H1 (cell line): ENCODE measurements around the gene MTAP. TPM values are rescaled to one million over a fixed set of nuclear protein-coding genes. Genes with fewer than 3 reads are reported as not detected.

Experiments used
- CTCF ChIA-PET: fragments of 300-600 bp; sonication (Branson Sonifier 250); formaldehyde crosslinking; loops from one replicate; lab custom pipeline; 2021; ENCODE audit not compliant: partially characterized antibody; lab: Charles Lee
- POLR2A ChIA-PET: fragments of 300-600 bp; sonication (Branson Sonifier 250); formaldehyde crosslinking; loops from one replicate; lab custom pipeline; 2021; ENCODE audit warnings: inconsistent platforms; ENCODE audit not compliant: partially characterized antibody; lab: Charles Lee
- DNase-seq, 2 experiments: peaks; one replicate each; pipeline versions ENCODE4 v3.0.0 to v3.0.0-alpha.2; 2010 to 2022; ENCODE audit warnings: low spot score in 2 of 2, low read depth in 1 of 2, mixed read lengths in 1 of 2
- FAIRE-seq: peaks from 2 replicates; lab custom pipeline; 2011; peaks lifted over from hg19 to GRCh38; lab: Jason Lieb, UNC
- H2AFZ ChIP-seq: 2 replicates; pipeline ENCODE4 v1.8.1; 2012; ENCODE audit warnings: low read length, inconsistent platforms
- H2AK5ac ChIP-seq: 2 replicates; pipeline ENCODE4 v1.6.1; 2013; ENCODE audit warnings: low read depth, low read length
- H2BK120ac ChIP-seq: replicated peaks from 2 replicates; pipeline ENCODE3; 2013; ENCODE audit warnings: low read depth, low read length, inconsistent platforms
- H2BK12ac ChIP-seq: 2 replicates; pipeline ENCODE4 v1.6.1; 2013; ENCODE audit warnings: low read depth, low read length
- H2BK15ac ChIP-seq: 2 replicates; pipeline ENCODE4 v1.6.1; 2013; ENCODE audit warnings: low read length
- H2BK20ac ChIP-seq: 2 replicates; pipeline ENCODE4 v1.6.1; 2013; ENCODE audit warnings: low read length
- H2BK5ac ChIP-seq: 2 replicates; pipeline ENCODE4 v1.6.1; 2013; ENCODE audit warnings: low read depth, low read length
- H3K14ac ChIP-seq: 2 replicates; pipeline ENCODE4 v1.6.1; 2013; ENCODE audit warnings: inconsistent platforms; ENCODE audit not compliant: insufficient read length
- H3K18ac ChIP-seq: 2 replicates; pipeline ENCODE4 v1.6.1; 2013; ENCODE audit warnings: low read length; ENCODE audit errors: extremely low read depth
- H3K23ac ChIP-seq: 2 replicates; pipeline ENCODE4 v1.6.1; 2013; ENCODE audit warnings: inconsistent platforms; ENCODE audit not compliant: insufficient read length
- H3K23me2 ChIP-seq: 2 replicates; pipeline ENCODE4 v1.6.1; 2013; ENCODE audit warnings: low read depth, low read length
- H3K27ac ChIP-seq: 2 replicates; pipeline ENCODE4 v1.6.1; 2011; ENCODE audit warnings: low read depth, low read length, inconsistent platforms
- H3K27me3 ChIP-seq, 4 experiments: replicated peaks in 1 of 4; 1 replicate in 1 of 4; 2 replicates in 3 of 4; pipeline versions ENCODE4 v1.6.1 to v1.8.1; 2011 to 2013; ENCODE audit warnings: low read length in 3 of 4, mild to moderate bottlenecking in 3 of 4, inconsistent platforms in 2 of 4, mixed read lengths in 2 of 4, moderate library complexity in 1 of 4; ENCODE audit not compliant: control insufficient read depth in 3 of 4, insufficient read depth in 3 of 4; ENCODE audit errors: extremely low read depth in 1 of 4
- H3K36me3 ChIP-seq, 4 experiments: 2 replicates each; pipeline versions ENCODE4 v1.6.1 to v1.8.1; 2011 to 2013; ENCODE audit warnings: mild to moderate bottlenecking in 4 of 4, low read length in 3 of 4, moderate library complexity in 2 of 4, control low read depth in 1 of 4, inconsistent platforms in 1 of 4; ENCODE audit not compliant: insufficient read depth in 4 of 4, control insufficient read depth in 2 of 4
- H3K4ac ChIP-seq: replicated peaks from 2 replicates; pipeline ENCODE3; 2013; ENCODE audit warnings: low read length, low read depth, mixed read lengths, inconsistent platforms; ENCODE audit not compliant: insufficient read length
- H3K4me1 ChIP-seq, 4 experiments: replicated peaks in 1 of 4; 1 replicate in 1 of 4; 2 replicates in 3 of 4; pipeline versions ENCODE4 v1.6.1 to v1.8.1; 2011 to 2013; ENCODE audit warnings: low read length in 3 of 4, inconsistent platforms in 2 of 4, mixed read lengths in 1 of 4; ENCODE audit not compliant: insufficient read depth in 4 of 4, control insufficient read depth in 3 of 4
- H3K4me2 ChIP-seq, 2 experiments: 2 replicates each; pipeline versions ENCODE4 v1.6.1 to v1.8.1; 2011 to 2013; ENCODE audit warnings: low read depth in 2 of 2, low read length in 2 of 2, control low read depth in 1 of 2, inconsistent platforms in 1 of 2, mild to moderate bottlenecking in 1 of 2; ENCODE audit not compliant: insufficient read depth in 1 of 2
- H3K4me3 ChIP-seq, 4 experiments: fragments of 200-600, 300-600 bp in 1 of 4; sonication (generic), shearing (Covaris generic), sonication (Bioruptor Twin) in 1 of 4; 2 replicates each; pipeline versions ENCODE4 v1.5.1 to v1.8.1; 2011 to 2016; ENCODE audit warnings: low read length in 4 of 4, low read depth in 3 of 4, control low read depth in 2 of 4, inconsistent platforms in 2 of 4, mild to moderate bottlenecking in 2 of 4, mixed read lengths in 1 of 4, moderate library complexity in 1 of 4; ENCODE audit not compliant: insufficient read depth in 2 of 4; ENCODE audit errors: extremely low read depth in 1 of 4
- H3K56ac ChIP-seq: replicated peaks from 2 replicates; pipeline ENCODE3; 2013; ENCODE audit warnings: low read depth, mild to moderate bottlenecking, mixed read lengths, low read length, inconsistent platforms; ENCODE audit not compliant: insufficient read length
- H3K79me1 ChIP-seq: 2 replicates; pipeline ENCODE4 v1.6.1; 2013; ENCODE audit warnings: low read depth, low read length, control low read depth
- H3K79me2 ChIP-seq, 2 experiments: 2 replicates each; pipeline versions ENCODE4 v1.6.1 to v1.8.1; 2012 to 2013; ENCODE audit warnings: low read length in 2 of 2, mild to moderate bottlenecking in 2 of 2, inconsistent platforms in 1 of 2; ENCODE audit not compliant: insufficient read depth in 2 of 2, control insufficient read depth in 1 of 2
- H3K9ac ChIP-seq, 4 experiments: replicated peaks in 1 of 4; 1 replicate in 1 of 4; 2 replicates in 3 of 4; pipeline versions ENCODE4 v1.6.1 to v1.8.1; 2011 to 2013; ENCODE audit warnings: low read depth in 3 of 4, low read length in 3 of 4, control low read depth in 2 of 4, mild to moderate bottlenecking in 2 of 4, moderate library complexity in 2 of 4, inconsistent platforms in 1 of 4; ENCODE audit errors: extremely low read depth in 1 of 4
- H3K9me3 ChIP-seq, 2 experiments: 2 replicates each; pipeline versions ENCODE4 v1.6.1 to v1.8.1; 2012 to 2013; ENCODE audit warnings: mild to moderate bottlenecking in 2 of 2, moderate library complexity in 2 of 2, control low read depth in 1 of 2, inconsistent platforms in 1 of 2, low read depth in 1 of 2, low read length in 1 of 2, mixed read lengths in 1 of 2; ENCODE audit not compliant: insufficient read depth in 2 of 2
- H4K20me1 ChIP-seq, 2 experiments: replicated peaks in 1 of 2; 2 replicates each; pipeline versions ENCODE3 to v1.8.1; 2011 to 2013; ENCODE audit warnings: inconsistent platforms in 2 of 2, low read length in 2 of 2, mild to moderate bottlenecking in 1 of 2; ENCODE audit not compliant: insufficient read depth in 2 of 2, control insufficient read depth in 1 of 2
- H4K5ac ChIP-seq: 2 replicates; pipeline ENCODE4 v1.6.1; 2013; ENCODE audit warnings: low read length, low read depth, mixed read lengths, inconsistent platforms; ENCODE audit not compliant: insufficient read length
- H4K8ac ChIP-seq: 2 replicates; pipeline ENCODE4 v1.8.0; 2013; ENCODE audit warnings: mild to moderate bottlenecking, moderate library complexity, low read length, inconsistent platforms; ENCODE audit not compliant: insufficient read depth; ENCODE audit errors: extremely low read depth
- H4K91ac ChIP-seq: replicated peaks from 2 replicates; pipeline ENCODE3; 2013; ENCODE audit warnings: low read length, mixed read lengths, inconsistent platforms; ENCODE audit not compliant: insufficient read length
- BRCA1 ChIP-seq: IDR thresholded peaks from 2 replicates; pipeline ENCODE4 v1.6.1; 2012; ENCODE audit warnings: low read depth, low read length, improper control_type of control experiment
- EZH2 ChIP-seq: fragments of 200-600 bp; sonication (generic); IDR thresholded peaks from 2 replicates; pipeline ENCODE4 v1.7.1; 2012; ENCODE audit warnings: low read depth, mild to moderate bottlenecking, moderate library complexity, low read length, inconsistent platforms; ENCODE audit not compliant: severe bottlenecking
- HDAC6 ChIP-seq: IDR thresholded peaks from one replicate; pipeline ENCODE4 v1.7.1; 2012; ENCODE audit warnings: low read depth, mild to moderate bottlenecking, inconsistent platforms, low read length, moderate library complexity
- SIN3A ChIP-seq, 2 experiments: IDR thresholded peaks in 1 of 2; conservative IDR thresholded peaks in 1 of 2; 2 replicates each; pipeline ENCODE4 v1.6.1; 2011 to 2012; ENCODE audit warnings: low read length in 2 of 2, improper control_type of control experiment in 1 of 2, low read depth in 1 of 2, mild to moderate bottlenecking in 1 of 2
- SIRT6 ChIP-seq: IDR thresholded peaks from one replicate; pipeline ENCODE4 v1.7.1; 2012; ENCODE audit warnings: low read length, inconsistent platforms
- SP1 ChIP-seq: IDR thresholded peaks from 2 replicates; pipeline ENCODE4 v1.6.1; 2011; ENCODE audit warnings: low read depth, low read length
- SP4 ChIP-seq: IDR thresholded peaks from 2 replicates; pipeline ENCODE4 v1.6.1; 2012; ENCODE audit warnings: low read length, inconsistent platforms
- TAF1 ChIP-seq: IDR thresholded peaks from 2 replicates; pipeline ENCODE4 v1.6.1; 2011; ENCODE audit warnings: mild to moderate bottlenecking, low read depth, low read length
- TCF12 ChIP-seq: IDR thresholded peaks from 2 replicates; pipeline ENCODE4 v1.6.1; 2011; ENCODE audit warnings: low read depth, mild to moderate bottlenecking, low read length
- WGBS, 2 experiments: shearing (Covaris generic) in 1 of 2; methylation state at CpG; one replicate each; pipeline versions ENCODE4 v1.1.6 to v1.1.7; 2013 to 2015; ENCODE audit warnings: low lambda C conversion rate in 2 of 2, mixed read lengths in 2 of 2, inconsistent platforms in 1 of 2, low coverage in 1 of 2, missing lambda C conversion rate in 1 of 2; ENCODE audit not compliant: insufficient replicate concordance in 2 of 2, insufficient coverage in 1 of 2, insufficient read length in 1 of 2; ENCODE audit errors: extremely low coverage in 1 of 2, missing lambda C conversion rate in 1 of 2; 5-methylcytosine and 5-hydroxymethylcytosine counted together
- polyA plus RNA-seq, 7 experiments: library from polyadenylated mRNA; depleted of rRNA in 3 of 7; stranded (reverse) in 5 of 7; unstranded in 2 of 7; fragments of >200 nt in 5 of 7; fragments of 200-250 nt in 2 of 7; gene quantifications; 1 replicate in 5 of 7; 2 replicates in 1 of 7; 4 replicates in 1 of 7; pipeline versions ENCODE4 v1.2.1 to v1.2.3, GENCODE V29; 2011 to 2013; ENCODE audit warnings: missing spikeins in 2 of 7, mixed read lengths in 2 of 7
- total RNA-seq: library from RNA; stranded (reverse); fragmentation: NEBNext Ultra II Directional; extraction: Animal tissue kit (Norgen Biotek cat#: 25700); gene quantifications from 2 replicates; pipeline ENCODE4 v1.2.1, GENCODE V29; 2021
- TF ChIP-seq, protein P1 (sequence below): IDR thresholded peaks from 2 replicates; pipeline ENCODE4 v1.6.1; 2012; ENCODE audit warnings: inconsistent platforms
- TF ChIP-seq, protein P2 (sequence below): IDR thresholded peaks from 2 replicates; pipeline ENCODE4 v1.6.1; 2011; ENCODE audit warnings: low read length, improper control_type of control experiment

The MTAP gene
- total and polyA plus RNA-seq, 2 of the 8 experiments (the other 6 are each of a cell fraction or from before 2014, with no cell fraction given), result 16.4 to 100 TPM

DNA sequence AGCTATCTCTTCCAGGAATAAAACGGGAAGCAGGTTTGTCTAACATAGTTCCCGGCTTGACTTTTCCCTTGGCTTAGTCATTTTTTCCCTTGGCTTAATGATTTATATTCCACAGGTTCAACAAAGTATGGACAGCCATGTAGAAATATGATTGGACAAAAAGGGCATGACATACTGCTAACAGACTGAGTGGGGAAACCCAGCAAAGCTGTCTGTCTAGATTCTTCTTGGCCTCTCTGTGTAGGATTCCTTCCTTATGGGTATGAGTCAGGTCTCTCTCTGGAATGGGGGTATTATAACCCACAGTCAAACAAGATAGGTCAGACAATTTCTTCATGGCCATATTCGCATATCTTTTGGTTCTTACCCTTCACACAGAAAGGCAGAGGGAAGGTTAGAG, 5.7 kb upstream of the MTAP start:
- no peak overlapping the region for H2AK5ac ChIP-seq
- no peaks in the 10 kb centered on the region for H4K20me1 ChIP-seq
- no peak overlapping the region for H3K4ac ChIP-seq
- CTCF ChIA-PET, result interaction anchor here (0.5 to 1.3 kb wide), 6 partner anchors 9 to 544 kb away, joined by 3 to 4 read pairs (median 3); no protein-coding TSS in a partner anchor
- no peak overlapping the region for H2BK15ac ChIP-seq
- H3K18ac ChIP-seq, result no peak overlapping the region
- H3K36me3 ChIP-seq, result no peaks in the 10 kb centered on the region
- H2BK12ac ChIP-seq, result no peak overlapping the region
- no peaks in the 10 kb centered on the region for H3K9me3 ChIP-seq
- H2AFZ ChIP-seq, result no peak overlapping the region
- no peak overlapping the region for H4K5ac ChIP-seq
- no peak for TF ChIP-seq SIN3A (conservative IDR thresholded peaks at IDR 0.05 in 1 of 2, IDR thresholded peaks at IDR 0.05 in 1 of 2; ENCODE audit: low read depth in 1 of 2, low read length in 2 of 2)
- TF ChIP-seq, protein P1, sequence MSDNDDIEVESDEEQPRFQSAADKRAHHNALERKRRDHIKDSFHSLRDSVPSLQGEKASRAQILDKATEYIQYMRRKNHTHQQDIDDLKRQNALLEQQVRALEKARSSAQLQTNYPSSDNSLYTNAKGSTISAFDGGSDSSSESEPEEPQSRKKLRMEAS, result no peak
- no peak for TF ChIP-seq EZH2
- no peak for TF ChIP-seq SP1
- no peak for TF ChIP-seq HDAC6
- no peak for TF ChIP-seq TAF1
- TF ChIP-seq, protein P2, sequence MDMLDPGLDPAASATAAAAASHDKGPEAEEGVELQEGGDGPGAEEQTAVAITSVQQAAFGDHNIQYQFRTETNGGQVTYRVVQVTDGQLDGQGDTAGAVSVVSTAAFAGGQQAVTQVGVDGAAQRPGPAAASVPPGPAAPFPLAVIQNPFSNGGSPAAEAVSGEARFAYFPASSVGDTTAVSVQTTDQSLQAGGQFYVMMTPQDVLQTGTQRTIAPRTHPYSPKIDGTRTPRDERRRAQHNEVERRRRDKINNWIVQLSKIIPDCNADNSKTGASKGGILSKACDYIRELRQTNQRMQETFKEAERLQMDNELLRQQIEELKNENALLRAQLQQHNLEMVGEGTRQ, result no peak
- no peak for TF ChIP-seq BRCA1
- TF ChIP-seq SIRT6, result no peak
- no peak for TF ChIP-seq TCF12
- no peak for TF ChIP-seq SP4
- TF ChIP-seq, all 59 proteins: peak for 0
- H3K9ac ChIP-seq, result no peak overlapping the region
- POLR2A ChIA-PET, result no interaction called here
- H3K27ac ChIP-seq, result no peak overlapping the region
- no peak overlapping the region for H2BK20ac ChIP-seq
- no peaks in the 10 kb centered on the region for H3K4me1 ChIP-seq
- H2BK5ac ChIP-seq, result no peak overlapping the region
- no peak overlapping the region for H3K23ac ChIP-seq
- H3K14ac ChIP-seq, result no peak overlapping the region
- FAIRE-seq (no peak), DNase-seq (no peak)
- H3K79me2 ChIP-seq, result no peaks in the 10 kb centered on the region
- H3K4me2 ChIP-seq, result no peak overlapping the region
- H4K8ac ChIP-seq, result no peak overlapping the region
- no peaks in the 10 kb centered on the region for H3K79me1 ChIP-seq
- H3K4me3 ChIP-seq, result no peak overlapping the region
- peaks cover 3% of the 10 kb centered on the region for H3K23me2 ChIP-seq
- H3K56ac ChIP-seq, result no peak overlapping the region
- WGBS, 2 experiments, result 64% methylated on average over 3 of the region's 3 CpGs; no CpG with 5 or more reads in 1 of the 2 experiments
- H4K91ac ChIP-seq, result no peak overlapping the region
- H2BK120ac ChIP-seq, result no peak overlapping the region
- peaks cover 0 to 2% (median 0%) of the 10 kb centered on the region in 4 experiments; a peak in 1 of 7 replicates for H3K27me3 ChIP-seq
